ENCODE data around the gene ZXDC. TPM values are rescaled to one million over a fixed set of nuclear protein-coding genes. Genes with fewer than 3 reads are reported as not detected.
A peak's percentile ranks its signal among the peaks of the same experiment; 100 is the strongest.

Gene ZXDC
- total RNA-seq, 1 experiment from 2014 or later, result 28.3 TPM

DNA sequence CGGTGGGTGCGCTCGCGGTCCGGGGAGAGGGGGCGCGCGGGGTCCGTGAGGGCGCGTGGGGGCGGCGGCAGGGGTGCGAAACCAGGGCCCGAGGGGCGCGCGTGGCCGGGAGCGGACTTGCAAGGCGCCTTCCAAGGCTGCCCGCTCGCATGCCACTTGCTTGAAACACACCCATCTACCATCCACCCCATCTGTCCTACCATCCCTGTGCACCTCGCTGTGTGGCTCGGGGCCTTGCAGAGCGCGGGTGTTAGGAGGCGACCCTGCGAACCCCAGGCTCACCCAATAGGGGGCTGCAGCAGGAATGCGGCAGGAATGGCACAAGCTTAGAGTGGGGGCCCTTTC is 80.7 kb downstream of the ZXDC start:
- Histone ChIP-seq H4K91ac (ENCODE audit: insufficient read length, low read depth, low read length) (no peak overlapping the region), H2BK12ac (ENCODE audit: insufficient read length, low read depth, low read length) (no peak overlapping the region), H2AFZ (ENCODE audit: low read length) (no peak overlapping the region), H3K9me3 (ENCODE audit: control insufficient read depth, low read depth, low read length) (no peaks in the 10 kb centered on the region), H3K23me2 (ENCODE audit: insufficient read length, low read depth, low read length, poor library complexity, severe bottlenecking) (no peaks in the 10 kb centered on the region), H3K14ac (ENCODE audit: insufficient read depth, low read length) (no peak overlapping the region), H3K79me1 (ENCODE audit: insufficient read depth, low read depth, low read length, poor library complexity, severe bottlenecking) (no peaks in the 10 kb centered on the region), H3K9ac (ENCODE audit: extremely low read depth, insufficient read length, low read length) (no peak overlapping the region), H2BK20ac (ENCODE audit: low read depth, low read length, poor library complexity, severe bottlenecking) (no peak overlapping the region), H3K79me2 (ENCODE audit: insufficient read depth, low read length) (no peaks in the 10 kb centered on the region), H3K4me1 (ENCODE audit: insufficient read depth, low read length) (no peaks in the 10 kb centered on the region), H4K8ac (replicated peaks; ENCODE audit: insufficient read length, low read depth, low read length) (no peak overlapping the region), H3K18ac (ENCODE audit: insufficient read length, low read depth, low read length) (no peak overlapping the region), H4K5ac (ENCODE audit: insufficient read length, low read depth, low read length) (no peak overlapping the region), H3K56ac (ENCODE audit: insufficient read length, low read depth, low read length) (no peak overlapping the region), H3K27me3 (ENCODE audit: insufficient read depth, low read length) (peaks cover 16% of the 10 kb centered on the region; the same call in 1 of the 2 replicates), H4K20me1 (ENCODE audit: control insufficient read depth, insufficient read depth, insufficient read length) (no peaks in the 10 kb centered on the region), H3K23ac (ENCODE audit: insufficient read length, low read depth, low read length) (no peak overlapping the region), H2AK5ac (ENCODE audit: insufficient read length, low read length) (no peak overlapping the region), H2BK120ac (ENCODE audit: low read depth, low read length, poor library complexity, severe bottlenecking) (no peak overlapping the region), H3K4ac (ENCODE audit: low read depth, low read length) (no peak overlapping the region), H3K4me2 (ENCODE audit: insufficient read depth, insufficient read length, low read length) (peak overlapping the region; percentile 27), H3T11ph (ENCODE audit: low read length) (no peak overlapping the region), H2BK15ac (ENCODE audit: low read depth, low read length) (no peak overlapping the region), H2BK5ac (ENCODE audit: insufficient read length, low read length) (no peak overlapping the region), H3K27ac (ENCODE audit: insufficient read length, low read depth, low read length) (no peak overlapping the region)
- peaks cover 73% of the 10 kb centered on the region for H3K27me3 Mint-ChIP-seq (ENCODE audit: low read depth)
- H3K36me3 Mint-ChIP-seq (ENCODE audit: insufficient read depth in 1 of 3, low read depth in 3 of 3), result no peaks in the 10 kb centered on the region; a peak in 1 of 7 replicates
- H3K4me3 Mint-ChIP-seq, result peak overlapping the region; percentile 59 to 72
- WGBS (ENCODE audit: extremely low coverage, insufficient read length, low lambda C conversion rate), result no CpG with 5 or more reads among the region's 30 CpGs
- H3K4me1 Mint-ChIP-seq, result peaks cover 11 to 12% of the 10 kb centered on the region in 2 experiments
- H3K27ac Mint-ChIP-seq, result no peak overlapping the region
- no peaks in the 10 kb centered on the region; a peak in 1 of 5 replicates for H3K9me3 Mint-ChIP-seq
- DNase-seq, result no peak
- TF ChIP-seq CTCF (conservative IDR thresholded peaks at IDR 0.05), result no peak; the same call in 2 of the 3 replicates
